Body of pancreas (tissue), 4 donors: ENCODE data around the gene TXNDC5. TPM values are rescaled to one million over a fixed set of nuclear protein-coding genes. Genes with fewer than 3 reads are reported as not detected.

ENCODE experiments used
- ATAC-seq: fragments of 150-250 bp; one replicate; pipeline ENCODE4 v1.9.1; 2016
- DNase-seq, 4 donors: peaks; one replicate each; pipeline ENCODE4 v3.0.0-alpha.2; 2019
- H3K27ac ChIP-seq, 4 donors: fragments of 200-600 bp; sonication (generic); 1 replicate in 3 of 4; 2 replicates in 1 of 4; pipeline versions ENCODE4 v1.5.1 to v1.6.1; 2016 to 2019; ENCODE audit warnings: mild to moderate bottlenecking in 1 of 4, mixed read lengths in 1 of 4, moderate library complexity in 1 of 4
- H3K27me3 ChIP-seq, 2 donors: fragments of 200-600 bp; sonication (generic); one replicate each; pipeline ENCODE4 v1.6.0; 2016; ENCODE audit warnings: mild to moderate bottlenecking in 1 of 2
- H3K36me3 ChIP-seq, 2 donors: fragments of 200-600 bp; sonication (generic); replicated peaks in 1 of 2; 2 replicates each; pipeline ENCODE4 v1.5.1; 2016; ENCODE audit warnings: low read depth in 2 of 2; ENCODE audit not compliant: insufficient read depth in 1 of 2
- H3K4me1 ChIP-seq: fragments of 200-600 bp; sonication (generic); one replicate; pipeline ENCODE4 v1.6.0; 2016
- H3K4me3 ChIP-seq, 2 donors: fragments of 200-600 bp; sonication (generic); 1 replicate in 1 of 2; 2 replicates in 1 of 2; pipeline ENCODE4 v1.5.1; 2016 to 2019
- H3K9me3 ChIP-seq, 3 donors: fragments of 200-600 bp; sonication (generic); 1 replicate in 2 of 3; 2 replicates in 1 of 3; pipeline ENCODE4 v1.5.1; 2016
- POLR2A ChIP-seq, 3 donors: fragments of 450-650 bp; IDR thresholded peaks; one replicate each; pipeline ENCODE4 v1.6.1; 2016; ENCODE audit warnings: antibody characterized with exemption in 3 of 3, mild to moderate bottlenecking in 2 of 3
- WGBS, 2 donors: methylation state at CpG; one replicate each; pipeline ENCODE4 v1.1.5; 2017; 5-methylcytosine and 5-hydroxymethylcytosine counted together
- intact Hi-C: fragments of 100-400 bp; cut with DNase I; formaldehyde crosslinking; loops from one replicate; pipeline ENCODE4 v1.15.1; 2023
- total RNA-seq, 2 donors: library from RNA; depleted of rRNA; stranded (reverse); fragments of >200 nt; gene quantifications; one replicate each; pipeline ENCODE4 v1.1.0, GENCODE V29; 2016
- TF ChIP-seq, protein P1 (sequence below), 7 experiments: fragments of 450-650 bp in 4 of 7; fragments of 200-600 bp in 3 of 7; sonication (generic) in 3 of 7; IDR thresholded peaks; one replicate each; pipeline ENCODE4 v1.5.1; 2016 to 2019; ENCODE audit warnings: antibody characterized with exemption in 7 of 7

The TXNDC5 gene
- total RNA-seq, 2 donors from 2014 or later: 104 to 112 TPM

- Histone ChIP-seq H3K27ac (no peak overlapping the region), H3K4me1 (no peaks in the 10 kb centered on the region), H3K4me3 (no peak overlapping the region), H3K9me3 (no peaks in the 10 kb centered on the region), H3K27me3 (no peaks in the 10 kb centered on the region), H3K36me3 (no peaks in the 10 kb centered on the region)
- WGBS, 2 donors: 88 to 90% methylated on average over 1 of the region's 1 CpG
- intact Hi-C loops: no loop called here
- no peak for ATAC-seq
- TF ChIP-seq, protein P1, sequence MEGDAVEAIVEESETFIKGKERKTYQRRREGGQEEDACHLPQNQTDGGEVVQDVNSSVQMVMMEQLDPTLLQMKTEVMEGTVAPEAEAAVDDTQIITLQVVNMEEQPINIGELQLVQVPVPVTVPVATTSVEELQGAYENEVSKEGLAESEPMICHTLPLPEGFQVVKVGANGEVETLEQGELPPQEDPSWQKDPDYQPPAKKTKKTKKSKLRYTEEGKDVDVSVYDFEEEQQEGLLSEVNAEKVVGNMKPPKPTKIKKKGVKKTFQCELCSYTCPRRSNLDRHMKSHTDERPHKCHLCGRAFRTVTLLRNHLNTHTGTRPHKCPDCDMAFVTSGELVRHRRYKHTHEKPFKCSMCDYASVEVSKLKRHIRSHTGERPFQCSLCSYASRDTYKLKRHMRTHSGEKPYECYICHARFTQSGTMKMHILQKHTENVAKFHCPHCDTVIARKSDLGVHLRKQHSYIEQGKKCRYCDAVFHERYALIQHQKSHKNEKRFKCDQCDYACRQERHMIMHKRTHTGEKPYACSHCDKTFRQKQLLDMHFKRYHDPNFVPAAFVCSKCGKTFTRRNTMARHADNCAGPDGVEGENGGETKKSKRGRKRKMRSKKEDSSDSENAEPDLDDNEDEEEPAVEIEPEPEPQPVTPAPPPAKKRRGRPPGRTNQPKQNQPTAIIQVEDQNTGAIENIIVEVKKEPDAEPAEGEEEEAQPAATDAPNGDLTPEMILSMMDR (IDR thresholded peaks at IDR 0.05): no peak
- TF ChIP-seq POLR2A (IDR thresholded peaks at IDR 0.05): no peak
- DNase-seq: no peak
Observed at GRCh38 chr6:7866526-7866925, 44.1 kb downstream of the TXNDC5 start.

- intact Hi-C loops: no loop called here
- DNase-seq: no peak
- Histone ChIP-seq H3K27me3 (no peaks in the 10 kb centered on the region), H3K9me3 (no peaks in the 10 kb centered on the region), H3K4me3 (no peak overlapping the region), H3K4me1 (no peaks in the 10 kb centered on the region), H3K36me3 (no peaks in the 10 kb centered on the region), H3K27ac (no peak overlapping the region)
- 58 to 61% methylated on average over 6 of the region's 6 CpGs for WGBS, 2 donors
- no peak for TF ChIP-seq POLR2A (IDR thresholded peaks at IDR 0.05)
- TF ChIP-seq, protein P1 (IDR thresholded peaks at IDR 0.05): no peak
- ATAC-seq: no peak
Observed at GRCh38 chr6:7865781-7866180, 44.8 kb downstream of the TXNDC5 start.

DNA sequence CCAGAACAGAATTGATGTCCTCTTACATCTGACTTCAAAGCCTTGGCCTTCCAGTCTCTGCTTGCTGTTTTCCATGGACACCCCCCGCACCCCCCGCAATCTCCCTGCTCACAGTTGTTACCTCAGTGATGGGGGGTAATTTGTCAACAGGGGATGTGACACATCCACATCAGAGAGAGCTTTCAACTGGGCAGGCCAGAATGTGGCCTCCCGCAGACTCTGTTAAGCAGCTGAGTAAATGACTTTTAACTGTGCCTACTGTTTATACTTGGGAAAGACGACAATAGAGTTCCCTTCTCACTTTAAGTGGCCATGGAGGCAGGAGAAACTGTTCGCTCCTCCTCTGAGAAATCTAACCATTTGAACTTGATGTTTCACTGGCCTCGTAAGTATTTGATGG, 51.0 kb downstream of the TXNDC5 start:
- WGBS, 2 donors: 48 to 54% methylated on average over 6 of the region's 6 CpGs
- Histone ChIP-seq H3K4me1 (no peaks in the 10 kb centered on the region), H3K4me3 (no peak overlapping the region), H3K27ac (no peak overlapping the region), H3K9me3 (no peaks in the 10 kb centered on the region), H3K36me3 (no peaks in the 10 kb centered on the region), H3K27me3 (no peaks in the 10 kb centered on the region)
- intact Hi-C loops: no loop called here
- ATAC-seq: no peak
- TF ChIP-seq, protein P1 (IDR thresholded peaks at IDR 0.05): no peak
- TF ChIP-seq POLR2A (IDR thresholded peaks at IDR 0.05): no peak
- no peak for DNase-seq

DNA sequence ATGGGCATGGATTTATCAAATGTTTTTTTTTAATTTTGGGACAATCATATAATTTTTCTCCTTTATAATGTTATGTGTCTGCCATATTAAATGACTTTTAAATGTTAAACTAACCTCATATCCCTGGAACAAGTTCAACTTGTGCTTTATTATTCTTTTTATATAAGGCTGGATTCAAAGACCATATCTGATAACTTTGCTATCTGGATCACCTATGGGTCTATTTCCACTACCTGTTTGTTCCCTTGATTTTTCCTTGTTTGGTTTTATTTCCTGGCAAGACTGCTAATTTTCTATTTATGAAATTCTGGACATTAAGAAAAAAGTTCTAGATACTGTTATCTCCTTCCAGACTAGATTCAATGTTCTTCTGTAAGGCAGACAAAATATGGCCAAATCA, 58.8 kb downstream of the TXNDC5 start:
- H3K36me3 ChIP-seq: no peaks in the 10 kb centered on the region
- DNase-seq (no peak), ATAC-seq (no peak)
- H3K9me3 ChIP-seq: peaks cover 0 to 5% (median 0%) of the 10 kb centered on the region in 3 donors
- no peak for TF ChIP-seq POLR2A (IDR thresholded peaks at IDR 0.05)
- TF ChIP-seq, protein P1 (IDR thresholded peaks at IDR 0.05): no peak
- no peaks in the 10 kb centered on the region for H3K27me3 ChIP-seq
- no peak overlapping the region for H3K27ac ChIP-seq
- no peaks in the 10 kb centered on the region for H3K4me1 ChIP-seq
- intact Hi-C loops: no loop called here
- no peak overlapping the region for H3K4me3 ChIP-seq

GRCh38 chr6:7848229-7848628, 62.4 kb downstream of the TXNDC5 start:
- Histone ChIP-seq H3K27ac (no peak overlapping the region), H3K4me3 (no peak overlapping the region), H3K36me3 (no peaks in the 10 kb centered on the region), H3K4me1 (no peaks in the 10 kb centered on the region), H3K9me3 (peaks cover 0 to 5% (median 0%) of the 10 kb centered on the region in 3 donors), H3K27me3 (no peaks in the 10 kb centered on the region)
- intact Hi-C loops: no loop called here
- ATAC-seq (no peak), DNase-seq (no peak)
- 58 to 86% methylated on average over 4 of the region's 4 CpGs for WGBS, 2 donors
- TF ChIP-seq POLR2A (IDR thresholded peaks at IDR 0.05): no peak
- TF ChIP-seq, protein P1 (IDR thresholded peaks at IDR 0.05): no peak
